A549 (cell line): Measurements from ENCODE around the gene CUX1. TPM values are rescaled to one million over a fixed set of nuclear protein-coding genes. Genes with fewer than 3 reads are reported as not detected.

Source experiments
- ATAC-seq, 2 experiments: fragments of 200-7000 bp in 1 of 2; fragments of >200 bp in 1 of 2; cut with Nextera tagmentation in 1 of 2; cut with Tn5 transposase in 1 of 2; 3 replicates each; pipeline versions ENCODE4 v1.8.0 to v1.9.1; 2018 to 2020; ENCODE audit warnings: mild to moderate bottlenecking in 1 of 2, moderate library complexity in 1 of 2
- CTCF ChIA-PET: fragments of 300-600 bp; sonication (Branson Sonifier 250); formaldehyde crosslinking; extraction: SDS; loops from one replicate; lab custom pipeline; 2021; ENCODE audit warnings: antibody characterized with exemption, inconsistent platforms; lab: Yijun Ruan, JAX
- POLR2A ChIA-PET: fragments of 350-600 bp; formaldehyde crosslinking; extraction: SDS; loops from one replicate; lab custom pipeline; 2021; ENCODE audit warnings: antibody characterized with exemption, inconsistent platforms; lab: Yijun Ruan, JAX
- DNase-seq, 2 experiments: peaks; one replicate each; pipeline versions ENCODE4 v3.0.0 to v3.0.0-alpha.2; 2011 to 2016; ENCODE audit warnings: low read depth in 1 of 2, low spot score in 1 of 2
- FAIRE-seq: peaks from 2 replicates; lab custom pipeline; 2011; peaks lifted over from hg19 to GRCh38; lab: Jason Lieb, UNC
- H3K27ac ChIP-seq, 2 experiments: fragments of >200 bp; sonication (Bioruptor Twin); formaldehyde crosslinking; 3 replicates each; pipeline ENCODE4 v1.5.1; 2016 to 2017
- H3K4me1 ChIP-seq: fragments of >200 bp; sonication (Bioruptor Twin); formaldehyde crosslinking; 3 replicates; pipeline ENCODE4 v1.6.1; 2016
- H3K4me2 ChIP-seq: fragments of >200 bp; sonication (Bioruptor Twin); formaldehyde crosslinking; 3 replicates; pipeline ENCODE4 v1.6.1; 2016
- H3K4me3 ChIP-seq: fragments of >200 bp; sonication (Bioruptor Twin); formaldehyde crosslinking; 3 replicates; pipeline ENCODE4 v1.5.1; 2016
- H3K9me3 ChIP-seq: fragments of >200 bp; sonication (Bioruptor Twin); formaldehyde crosslinking; 3 replicates; pipeline ENCODE4 v1.6.1; 2016
- BCL3 ChIP-seq: fragments of >200 bp; sonication (Bioruptor Twin); formaldehyde crosslinking; IDR thresholded peaks from 3 replicates; pipeline ENCODE4 v1.6.1; 2016
- CBX2 ChIP-seq: fragments of 200-600 bp; sonication (generic); IDR thresholded peaks from 2 replicates; pipeline ENCODE4 v1.6.1; 2016; ENCODE audit warnings: low read depth, mild to moderate bottlenecking, borderline replicate concordance
- CBX8 ChIP-seq: fragments of 200-600 bp; sonication (generic); IDR thresholded peaks from 2 replicates; pipeline ENCODE4 v1.6.1; 2016
- ELK1 ChIP-seq: fragments of 150-350 bp; IDR thresholded peaks from 2 replicates; pipeline ENCODE4 v1.6.1; 2014; ENCODE audit warnings: low read depth, mild to moderate bottlenecking, low read length
- GATA3 ChIP-seq: IDR thresholded peaks from 2 replicates; pipeline ENCODE4 v1.6.1; 2012; ENCODE audit warnings: borderline replicate concordance
- HDAC2 ChIP-seq: fragments of 200-600 bp; sonication (generic); IDR thresholded peaks from 2 replicates; pipeline ENCODE4 v1.6.1; 2016
- HOXB5 ChIP-seq: fragments of 250-450 bp; sonication (Bioruptor Pico); IDR thresholded peaks from 2 replicates; pipeline ENCODE4 v1.5.0; 2020; ENCODE audit warnings: mild to moderate bottlenecking, moderate library complexity
- KDM5A ChIP-seq: fragments of 200-600 bp; sonication (generic); IDR thresholded peaks from 2 replicates; pipeline ENCODE4 v1.6.1; 2016; ENCODE audit warnings: antibody characterized with exemption, mild to moderate bottlenecking
- MAFK ChIP-seq: fragments of 450-650 bp; IDR thresholded peaks from 2 replicates; pipeline ENCODE4 v1.6.1; 2014; ENCODE audit not compliant: partially characterized antibody
- NR3C1 ChIP-seq: fragments of >200 bp; sonication (Bioruptor Twin); formaldehyde crosslinking; IDR thresholded peaks from 3 replicates; pipeline ENCODE4 v1.6.1; 2017
- POLR2AphosphoS2 ChIP-seq: conservative IDR thresholded peaks from 2 replicates; pipeline ENCODE4 v1.6.1; 2012; ENCODE audit warnings: low read length, improper control_type of control experiment, inconsistent platforms
- RAD21 ChIP-seq, 2 experiments: fragments of >200 bp in 1 of 2; sonication (Bioruptor Twin) in 1 of 2; formaldehyde crosslinking in 1 of 2; IDR thresholded peaks in 1 of 2; conservative IDR thresholded peaks in 1 of 2; 2 replicates in 1 of 2; 3 replicates in 1 of 2; pipeline ENCODE4 v1.6.1; 2012 to 2018; ENCODE audit warnings: inconsistent platforms in 1 of 2
- RCOR1 ChIP-seq: fragments of 150-350 bp; IDR thresholded peaks from 2 replicates; pipeline ENCODE4 v1.6.1; 2014; ENCODE audit warnings: antibody characterized with exemption, low read length, low read depth
- RFX5 ChIP-seq: fragments of 450-650 bp; IDR thresholded peaks from 2 replicates; pipeline ENCODE4 v1.7.1; 2014; ENCODE audit warnings: antibody characterized with exemption, mild to moderate bottlenecking, moderate library complexity
- SMC3 ChIP-seq: fragments of >200 bp; sonication (Bioruptor Twin); formaldehyde crosslinking; IDR thresholded peaks from 3 replicates; pipeline ENCODE4 v1.6.1; 2018; ENCODE audit warnings: inconsistent platforms
- TFCP2L1 ChIP-seq: fragments of 250-450 bp; sonication (Bioruptor Pico); IDR thresholded peaks from 2 replicates; pipeline ENCODE4 v1.5.0; 2021; ENCODE audit warnings: mild to moderate bottlenecking
- WGBS: methylation state at CpG from one replicate; pipeline ENCODE4 v1.1.6; 2017; ENCODE audit errors: missing lambda C conversion rate; 5-methylcytosine and 5-hydroxymethylcytosine counted together
- polyA plus RNA-seq, 4 experiments: library from polyadenylated mRNA; depleted of rRNA in 3 of 4; stranded (reverse); fragments of >200 nt; fragmentation: RNase III in 1 of 4; extraction: RNeasy Plus Mini Kit Qiagen cat#74134 plus additional on column Dnase treatment in 1 of 4; gene quantifications; 2 replicates in 3 of 4; 3 replicates in 1 of 4; pipeline ENCODE4 v1.2.3, GENCODE V29; 2011 to 2017
- TF ChIP-seq, protein P1 (sequence below): fragments of 200-600 bp; sonication (generic); IDR thresholded peaks from 2 replicates; pipeline ENCODE4 v1.6.1; 2016; ENCODE audit warnings: antibody characterized with exemption, mild to moderate bottlenecking, moderate library complexity
- TF ChIP-seq, protein P2 (sequence below): IDR thresholded peaks from 2 replicates; pipeline ENCODE4 v1.6.1; 2012
- TF ChIP-seq, protein P3 (sequence below): IDR thresholded peaks from 2 replicates; pipeline ENCODE4 v1.6.1; 2012; ENCODE audit warnings: low read depth, borderline replicate concordance
- TF ChIP-seq, protein P4 (sequence below): fragments of 250-450 bp; sonication (Bioruptor Pico); IDR thresholded peaks from 2 replicates; pipeline ENCODE4 v1.5.0; 2021; ENCODE audit warnings: mild to moderate bottlenecking, moderate library complexity, borderline replicate concordance

CUX1 gene
- polyA plus RNA-seq, 2 of the 4 experiments (the other 2 are of a cell fraction): 32.7 to 33.4 TPM

GRCh38 chr7:102146122-102146521 lies 328.7 kb downstream of the CUX1 start:
- no peak for FAIRE-seq
- no peak overlapping the region for H3K4me3 ChIP-seq
- TF ChIP-seq CBX2 (no peak), POLR2AphosphoS2 (no peak), ELK1 (no peak), RCOR1 (no peak), KDM5A (no peak), HOXB5 (no peak), RFX5 (no peak), GATA3 (no peak), NR3C1 (no peak), SMC3 (no peak), RAD21 (conservative IDR thresholded peaks at IDR 0.05 in 1 of 2, IDR thresholded peaks at IDR 0.05 in 1 of 2) (no peak), CBX8 (no peak), BCL3 (no peak), MAFK (no peak), HDAC2 (no peak), TFCP2L1 (CRISPR knock-in tag) (no peak)
- TF ChIP-seq, protein P1, sequence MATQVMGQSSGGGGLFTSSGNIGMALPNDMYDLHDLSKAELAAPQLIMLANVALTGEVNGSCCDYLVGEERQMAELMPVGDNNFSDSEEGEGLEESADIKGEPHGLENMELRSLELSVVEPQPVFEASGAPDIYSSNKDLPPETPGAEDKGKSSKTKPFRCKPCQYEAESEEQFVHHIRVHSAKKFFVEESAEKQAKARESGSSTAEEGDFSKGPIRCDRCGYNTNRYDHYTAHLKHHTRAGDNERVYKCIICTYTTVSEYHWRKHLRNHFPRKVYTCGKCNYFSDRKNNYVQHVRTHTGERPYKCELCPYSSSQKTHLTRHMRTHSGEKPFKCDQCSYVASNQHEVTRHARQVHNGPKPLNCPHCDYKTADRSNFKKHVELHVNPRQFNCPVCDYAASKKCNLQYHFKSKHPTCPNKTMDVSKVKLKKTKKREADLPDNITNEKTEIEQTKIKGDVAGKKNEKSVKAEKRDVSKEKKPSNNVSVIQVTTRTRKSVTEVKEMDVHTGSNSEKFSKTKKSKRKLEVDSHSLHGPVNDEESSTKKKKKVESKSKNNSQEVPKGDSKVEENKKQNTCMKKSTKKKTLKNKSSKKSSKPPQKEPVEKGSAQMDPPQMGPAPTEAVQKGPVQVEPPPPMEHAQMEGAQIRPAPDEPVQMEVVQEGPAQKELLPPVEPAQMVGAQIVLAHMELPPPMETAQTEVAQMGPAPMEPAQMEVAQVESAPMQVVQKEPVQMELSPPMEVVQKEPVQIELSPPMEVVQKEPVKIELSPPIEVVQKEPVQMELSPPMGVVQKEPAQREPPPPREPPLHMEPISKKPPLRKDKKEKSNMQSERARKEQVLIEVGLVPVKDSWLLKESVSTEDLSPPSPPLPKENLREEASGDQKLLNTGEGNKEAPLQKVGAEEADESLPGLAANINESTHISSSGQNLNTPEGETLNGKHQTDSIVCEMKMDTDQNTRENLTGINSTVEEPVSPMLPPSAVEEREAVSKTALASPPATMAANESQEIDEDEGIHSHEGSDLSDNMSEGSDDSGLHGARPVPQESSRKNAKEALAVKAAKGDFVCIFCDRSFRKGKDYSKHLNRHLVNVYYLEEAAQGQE: no peak
- TF ChIP-seq, protein P2, sequence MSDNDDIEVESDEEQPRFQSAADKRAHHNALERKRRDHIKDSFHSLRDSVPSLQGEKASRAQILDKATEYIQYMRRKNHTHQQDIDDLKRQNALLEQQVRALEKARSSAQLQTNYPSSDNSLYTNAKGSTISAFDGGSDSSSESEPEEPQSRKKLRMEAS: no peak
- TF ChIP-seq, protein P3, sequence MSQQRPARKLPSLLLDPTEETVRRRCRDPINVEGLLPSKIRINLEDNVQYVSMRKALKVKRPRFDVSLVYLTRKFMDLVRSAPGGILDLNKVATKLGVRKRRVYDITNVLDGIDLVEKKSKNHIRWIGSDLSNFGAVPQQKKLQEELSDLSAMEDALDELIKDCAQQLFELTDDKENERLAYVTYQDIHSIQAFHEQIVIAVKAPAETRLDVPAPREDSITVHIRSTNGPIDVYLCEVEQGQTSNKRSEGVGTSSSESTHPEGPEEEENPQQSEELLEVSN: no peak
- TF ChIP-seq, protein P4, sequence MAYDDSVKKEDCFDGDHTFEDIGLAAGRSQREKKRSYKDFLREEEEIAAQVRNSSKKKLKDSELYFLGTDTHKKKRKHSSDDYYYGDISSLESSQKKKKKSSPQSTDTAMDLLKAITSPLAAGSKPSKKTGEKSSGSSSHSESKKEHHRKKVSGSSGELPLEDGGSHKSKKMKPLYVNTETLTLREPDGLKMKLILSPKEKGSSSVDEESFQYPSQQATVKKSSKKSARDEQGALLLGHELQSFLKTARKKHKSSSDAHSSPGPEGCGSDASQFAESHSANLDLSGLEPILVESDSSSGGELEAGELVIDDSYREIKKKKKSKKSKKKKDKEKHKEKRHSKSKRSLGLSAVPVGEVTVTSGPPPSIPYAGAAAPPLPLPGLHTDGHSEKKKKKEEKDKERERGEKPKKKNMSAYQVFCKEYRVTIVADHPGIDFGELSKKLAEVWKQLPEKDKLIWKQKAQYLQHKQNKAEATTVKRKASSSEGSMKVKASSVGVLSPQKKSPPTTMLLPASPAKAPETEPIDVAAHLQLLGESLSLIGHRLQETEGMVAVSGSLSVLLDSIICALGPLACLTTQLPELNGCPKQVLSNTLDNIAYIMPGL: no peak
- TF ChIP-seq, all 56 proteins: peak for 0
- POLR2A ChIA-PET: no interaction called here
- H3K27ac ChIP-seq: peak overlapping the region in 1 of 2 experiments; percentile 50; a peak in 1 of 6 replicates
- ATAC-seq (no peak), DNase-seq (no peak)
- H3K9me3 ChIP-seq: no peaks in the 10 kb centered on the region
- CTCF ChIA-PET: interaction anchor here (0.8 to 1.8 kb wide), 2 partner anchors 11 to 403 kb away, joined by 3 to 5 read pairs; no protein-coding TSS in a partner anchor
- peaks cover 11% of the 10 kb centered on the region for H3K4me1 ChIP-seq
- no peak overlapping the region for H3K4me2 ChIP-seq
- 93% methylated on average over 18 of the region's 18 CpGs for WGBS
